Gastrocnemius medialis (tissue), 4 donors: ENCODE data around the gene MRPL41.

Experiments used
- POLR2A ChIP-seq, 2 donors: fragments of 450-650 bp; IDR thresholded peaks; one replicate each; pipeline ENCODE4 v1.6.1; 2017; ENCODE audit warnings: antibody characterized with exemption in 2 of 2, mild to moderate bottlenecking in 2 of 2, moderate library complexity in 2 of 2
- TF ChIP-seq, protein P1 (sequence below), 5 experiments: fragments of 450-650 bp in 3 of 5; fragments of 200-600 bp in 2 of 5; sonication (generic) in 2 of 5; IDR thresholded peaks in 4 of 5; conservative IDR thresholded peaks in 1 of 5; 1 replicate in 4 of 5; 2 replicates in 1 of 5; pipeline ENCODE4 v1.5.1; 2016 to 2019; ENCODE audit warnings: antibody characterized with exemption in 5 of 5, mild to moderate bottlenecking in 3 of 5, moderate library complexity in 3 of 5

DNA sequence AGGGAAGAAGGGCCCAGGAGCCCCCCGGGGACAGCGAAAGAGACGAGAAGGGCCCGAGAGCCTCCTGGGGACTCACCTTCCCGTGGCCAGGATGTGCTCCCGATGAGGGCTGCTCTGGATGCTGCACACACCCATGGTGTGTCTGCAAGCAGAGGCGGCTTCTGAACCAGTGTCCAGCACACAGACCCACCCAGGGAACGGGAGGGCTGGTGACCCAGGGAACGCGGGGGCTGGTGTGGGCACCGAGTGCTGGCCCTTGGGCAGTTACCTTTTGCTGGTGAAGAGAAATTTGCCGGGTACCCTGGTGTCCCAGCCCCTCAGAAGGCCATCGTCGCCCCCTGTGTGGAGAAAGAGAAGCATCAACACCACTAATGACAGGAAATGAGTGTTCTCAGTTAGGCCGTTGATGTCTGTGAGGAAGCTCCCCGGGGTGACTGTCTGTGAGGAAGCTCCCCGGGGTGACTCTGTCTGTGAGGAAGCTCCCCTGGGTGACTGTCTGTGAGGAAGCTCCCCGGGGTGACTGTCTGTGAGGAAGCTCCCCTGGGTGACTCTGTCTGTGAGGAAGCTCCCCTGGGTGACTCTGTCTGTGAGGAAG is 13.2 kb downstream of the MRPL41 start:
- TF ChIP-seq, protein P1, sequence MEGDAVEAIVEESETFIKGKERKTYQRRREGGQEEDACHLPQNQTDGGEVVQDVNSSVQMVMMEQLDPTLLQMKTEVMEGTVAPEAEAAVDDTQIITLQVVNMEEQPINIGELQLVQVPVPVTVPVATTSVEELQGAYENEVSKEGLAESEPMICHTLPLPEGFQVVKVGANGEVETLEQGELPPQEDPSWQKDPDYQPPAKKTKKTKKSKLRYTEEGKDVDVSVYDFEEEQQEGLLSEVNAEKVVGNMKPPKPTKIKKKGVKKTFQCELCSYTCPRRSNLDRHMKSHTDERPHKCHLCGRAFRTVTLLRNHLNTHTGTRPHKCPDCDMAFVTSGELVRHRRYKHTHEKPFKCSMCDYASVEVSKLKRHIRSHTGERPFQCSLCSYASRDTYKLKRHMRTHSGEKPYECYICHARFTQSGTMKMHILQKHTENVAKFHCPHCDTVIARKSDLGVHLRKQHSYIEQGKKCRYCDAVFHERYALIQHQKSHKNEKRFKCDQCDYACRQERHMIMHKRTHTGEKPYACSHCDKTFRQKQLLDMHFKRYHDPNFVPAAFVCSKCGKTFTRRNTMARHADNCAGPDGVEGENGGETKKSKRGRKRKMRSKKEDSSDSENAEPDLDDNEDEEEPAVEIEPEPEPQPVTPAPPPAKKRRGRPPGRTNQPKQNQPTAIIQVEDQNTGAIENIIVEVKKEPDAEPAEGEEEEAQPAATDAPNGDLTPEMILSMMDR (IDR thresholded peaks at IDR 0.05 in 4 of 5, conservative IDR thresholded peaks at IDR 0.05 in 1 of 5): no peak
- TF ChIP-seq POLR2A (IDR thresholded peaks at IDR 0.05): no peak
